NCI-H2107 treated with DMSO at 0.1 percent for 48 hours (cell line): ENCODE measurements around the gene NF1.

Experiments used
- DNase-seq: peaks from one replicate; lab custom pipeline; 2025; ENCODE audit not compliant: unreplicated experiment; lab: John Stamatoyannopoulos, UW

Gene NF1

GRCh38 chr17:31418773-31419350 lies 324.1 kb downstream of the NF1 start:
- DNase-seq, result no peak

GRCh38 chr17:31422443-31422842 lies 327.7 kb downstream of the NF1 start:
- no peak for DNase-seq

DNA sequence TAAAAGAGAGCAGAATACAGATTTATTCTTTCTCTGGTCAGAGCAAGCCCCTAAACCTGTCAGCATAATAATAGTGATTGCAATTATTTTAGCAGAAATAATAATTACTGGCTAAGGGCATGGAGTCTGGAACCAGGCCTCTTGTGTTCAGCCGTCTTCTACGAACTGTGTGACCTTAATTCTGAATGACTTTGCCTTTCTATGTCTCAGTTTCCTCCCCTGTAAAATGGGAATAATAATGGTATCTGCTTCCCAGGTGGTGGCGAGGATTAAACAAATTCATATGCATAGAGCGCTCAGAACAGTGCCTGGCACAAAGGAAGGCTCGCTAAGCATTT lies 330.1 kb downstream of the NF1 start:
- DNase-seq, result no peak

GRCh38 chr17:31425282-31426040 lies 330.7 kb downstream of the NF1 start:
- no peak for DNase-seq
